G401.6 (cell line): ENCODE results near the gene ROPN1L.

Experiments
- FAIRE-seq: peaks from 2 replicates; lab custom pipeline; 2012; peaks lifted over from hg19 to GRCh38; lab: Jason Lieb, UNC

Gene ROPN1L

GRCh38 chr5:10431415-10431814 lies 10.3 kb upstream of the ROPN1L start:
- no peak for FAIRE-seq

GRCh38 chr5:10432059-10433008 lies 9.3 kb upstream of the ROPN1L start:
- no peak for FAIRE-seq

GRCh38 chr5:10434392-10434791 lies 7.3 kb upstream of the ROPN1L start:
- no peak for FAIRE-seq

GRCh38 chr5:10438301-10438700 lies 3.4 kb upstream of the ROPN1L start:
- no peak for FAIRE-seq

GRCh38 chr5:10439692-10440091 lies 2.0 kb upstream of the ROPN1L start:
- FAIRE-seq = no peak

- FAIRE-seq = no peak
These were observed 1.2 kb upstream of the ROPN1L start for GRCh38 chr5:10440367-10440990.

GRCh38 chr5:10441992-10442435 lies 335 bp downstream of the ROPN1L start:
- FAIRE-seq = no peak

GRCh38 chr5:10442576-10442975 lies 897 bp downstream of the ROPN1L start:
- FAIRE-seq = no peak

- no peak for FAIRE-seq
These were observed 3.7 kb downstream of the ROPN1L start for GRCh38 chr5:10445352-10445751.

- FAIRE-seq = no peak
These were observed 4.8 kb downstream of the ROPN1L start for GRCh38 chr5:10446490-10446889.

- no peak for FAIRE-seq
These were observed 5.4 kb downstream of the ROPN1L start for GRCh38 chr5:10447041-10447440.

GRCh38 chr5:10448754-10449360 lies 7.2 kb downstream of the ROPN1L start:
- no peak for FAIRE-seq

- no peak for FAIRE-seq
These were observed 9.6 kb downstream of the ROPN1L start for GRCh38 chr5:10451137-10451824.

- peak; percentile 95 for FAIRE-seq
These were observed 11.2 kb downstream of the ROPN1L start for GRCh38 chr5:10452768-10453331.

- FAIRE-seq = no peak
These were observed 11.9 kb downstream of the ROPN1L start for GRCh38 chr5:10453545-10453944.

- no peak for FAIRE-seq
These were observed 13.1 kb downstream of the ROPN1L start for GRCh38 chr5:10454591-10455276.

- no peak for FAIRE-seq
These were observed 13.6 kb downstream of the ROPN1L start for GRCh38 chr5:10455277-10455670.

- no peak for FAIRE-seq
These were observed 15.1 kb downstream of the ROPN1L start for GRCh38 chr5:10456583-10457420.

GRCh38 chr5:10457682-10458574 lies 16.2 kb downstream of the ROPN1L start:
- no peak for FAIRE-seq
